Measurements from ENCODE around the gene U2AF1L4.
A peak's percentile ranks its signal among the peaks of the same experiment; 100 is the strongest.
"Not testable (repeated sequence)": the region's sequence is repeated elsewhere in the genome, so short reads cannot be mapped to it uniquely, and the experiment has no call there.

The U2AF1L4 gene

DNA sequence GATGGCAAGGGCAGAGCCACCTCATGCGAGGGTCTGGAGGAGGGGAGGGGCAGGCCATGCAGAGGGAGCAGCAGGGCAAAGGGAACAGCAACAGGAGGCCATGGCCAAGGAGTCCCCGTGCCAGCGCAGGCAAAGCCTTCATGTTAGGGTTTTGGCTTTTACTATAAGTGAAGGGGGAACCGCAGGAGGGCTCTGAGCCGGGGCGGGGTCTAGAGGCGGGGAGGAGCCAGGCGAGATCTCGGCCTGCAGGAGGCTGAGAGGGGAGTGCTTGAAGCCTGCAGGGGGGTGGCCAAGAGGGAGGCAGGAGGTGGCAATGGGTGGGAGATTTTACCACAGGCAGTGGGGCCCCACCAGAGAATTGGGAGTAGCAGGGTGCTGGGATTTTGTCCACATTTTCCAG, 36.4 kb upstream of the U2AF1L4 start:
- DNase-seq (ENCODE audit: extremely low read depth in 1 of 2, low read depth in 1 of 2), result no peak

DNA sequence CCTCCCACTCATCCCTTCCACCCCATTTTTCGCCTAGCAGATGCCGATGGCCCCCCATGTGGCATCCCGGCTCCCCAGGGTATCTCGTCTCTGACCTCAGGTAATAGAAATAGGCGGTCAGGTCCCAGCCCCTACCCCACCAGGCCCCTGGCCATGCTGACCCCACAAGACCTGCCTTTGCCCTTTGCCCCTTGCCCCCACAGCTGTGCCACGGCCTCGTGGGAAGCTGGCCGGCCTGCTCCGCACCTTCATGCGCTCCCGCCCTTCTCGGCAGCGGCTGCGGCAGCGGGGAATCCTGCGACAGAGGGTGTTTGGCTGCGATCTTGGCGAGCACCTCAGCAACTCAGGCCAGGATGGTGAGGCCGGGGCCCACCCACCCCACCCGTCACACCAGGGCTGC, 35.5 kb upstream of the U2AF1L4 start:
- DNase-seq (ENCODE audit: extremely low read depth in 1 of 2, low read depth in 1 of 2), result no peak

DNA sequence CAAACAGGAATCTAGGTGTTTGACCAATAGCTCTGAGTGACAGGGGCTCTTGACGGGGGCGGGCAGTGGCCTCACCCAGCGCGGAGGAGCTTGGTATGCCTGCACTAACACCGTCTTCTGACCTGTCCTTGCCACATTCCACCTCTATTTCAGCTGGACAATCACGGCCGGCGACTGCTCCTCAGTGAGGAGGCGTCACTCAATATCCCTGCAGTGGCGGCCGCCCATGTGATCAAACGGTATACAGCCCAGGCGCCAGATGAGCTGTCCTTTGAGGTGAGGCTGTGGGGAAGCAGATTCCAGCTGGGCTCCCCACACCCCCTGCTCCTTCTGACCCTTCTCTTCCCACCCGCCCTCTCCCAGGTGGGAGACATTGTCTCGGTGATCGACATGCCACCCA, 34.8 kb upstream of the U2AF1L4 start:
- DNase-seq (ENCODE audit: extremely low read depth in 1 of 2, low read depth in 1 of 2), result no peak

DNA sequence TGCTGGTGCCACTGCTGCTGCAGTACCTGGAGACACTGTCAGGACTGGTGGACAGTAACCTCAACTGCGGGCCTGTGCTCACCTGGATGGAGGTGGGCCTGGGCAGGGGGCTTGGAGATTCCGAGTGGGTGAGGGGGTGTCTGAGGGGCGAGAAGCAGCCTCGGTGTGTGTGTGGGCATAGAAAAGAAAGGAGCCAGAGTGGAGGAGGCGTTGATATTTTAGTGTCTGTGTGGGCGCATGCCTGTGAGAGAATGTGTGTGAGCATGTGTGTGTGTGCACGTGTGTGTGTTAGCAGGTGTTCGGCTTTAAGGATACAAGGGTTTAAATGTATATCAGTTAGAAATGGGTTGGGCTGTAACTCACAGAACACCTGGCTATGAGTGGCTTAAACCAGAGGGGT, 33.8 kb upstream of the U2AF1L4 start:
- DNase-seq (ENCODE audit: extremely low read depth in 1 of 2, low read depth in 1 of 2), result no peak

DNA sequence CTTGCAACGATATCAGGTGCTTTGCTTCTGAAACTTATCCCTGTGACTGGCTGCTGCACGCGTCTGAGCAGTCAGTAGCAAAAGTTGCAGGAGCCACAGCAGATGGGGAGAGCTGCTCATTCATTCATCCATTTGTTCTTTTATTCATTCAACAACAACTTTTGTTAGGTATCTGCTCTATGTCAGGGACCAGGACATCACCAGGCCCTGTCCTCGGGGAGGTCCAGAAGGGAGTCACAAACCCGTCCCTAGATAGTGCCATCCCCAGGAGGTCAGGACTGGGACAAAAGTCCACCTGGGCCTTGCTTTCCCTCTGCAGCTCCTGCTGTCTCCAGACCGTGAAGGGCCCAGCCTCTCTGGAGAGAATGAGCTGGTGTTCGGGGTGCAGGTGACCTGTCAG, 32.7 kb upstream of the U2AF1L4 start:
- no peak for DNase-seq (ENCODE audit: extremely low read depth in 1 of 2, low read depth in 1 of 2)

DNA sequence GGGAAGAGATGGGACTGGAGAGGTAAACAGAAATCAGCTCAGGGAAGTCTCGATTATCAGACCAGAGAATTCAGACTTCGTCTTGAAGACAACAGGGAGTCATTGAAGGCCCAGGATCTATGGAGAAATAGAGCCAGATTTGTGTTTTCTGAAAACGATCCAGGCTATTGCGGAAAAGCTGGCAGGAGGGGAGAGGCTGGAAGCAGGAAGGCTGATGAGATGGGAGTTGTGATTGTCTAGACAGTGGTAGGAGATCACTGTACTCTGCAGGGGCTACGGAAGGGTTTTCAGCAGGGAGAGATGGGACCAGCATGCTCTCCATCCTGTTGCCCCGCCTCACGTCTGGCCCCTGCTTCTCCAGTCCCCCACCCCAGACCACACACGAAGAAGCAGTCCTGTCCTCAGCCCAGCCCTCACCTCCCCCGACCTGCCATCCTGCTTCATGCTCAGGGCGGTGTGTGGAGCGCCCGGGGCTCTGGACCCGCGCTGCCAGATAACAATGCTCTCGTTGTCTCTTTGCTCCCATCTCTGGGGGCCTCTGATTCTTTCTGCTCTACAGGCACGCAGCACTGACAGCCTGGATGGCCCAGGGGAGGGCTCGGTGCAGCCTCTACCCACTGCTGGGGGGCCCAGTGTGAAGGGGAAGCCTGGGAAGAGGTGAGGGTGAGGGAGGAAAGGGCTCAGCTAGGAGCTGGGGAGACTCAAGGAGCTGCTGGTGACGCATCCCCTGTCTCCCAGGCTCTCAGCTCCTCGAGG, 32.0 kb upstream of the U2AF1L4 start:
- DNase-seq (ENCODE audit: extremely low read depth in 1 of 2, low read depth in 1 of 2), result no peak

DNA sequence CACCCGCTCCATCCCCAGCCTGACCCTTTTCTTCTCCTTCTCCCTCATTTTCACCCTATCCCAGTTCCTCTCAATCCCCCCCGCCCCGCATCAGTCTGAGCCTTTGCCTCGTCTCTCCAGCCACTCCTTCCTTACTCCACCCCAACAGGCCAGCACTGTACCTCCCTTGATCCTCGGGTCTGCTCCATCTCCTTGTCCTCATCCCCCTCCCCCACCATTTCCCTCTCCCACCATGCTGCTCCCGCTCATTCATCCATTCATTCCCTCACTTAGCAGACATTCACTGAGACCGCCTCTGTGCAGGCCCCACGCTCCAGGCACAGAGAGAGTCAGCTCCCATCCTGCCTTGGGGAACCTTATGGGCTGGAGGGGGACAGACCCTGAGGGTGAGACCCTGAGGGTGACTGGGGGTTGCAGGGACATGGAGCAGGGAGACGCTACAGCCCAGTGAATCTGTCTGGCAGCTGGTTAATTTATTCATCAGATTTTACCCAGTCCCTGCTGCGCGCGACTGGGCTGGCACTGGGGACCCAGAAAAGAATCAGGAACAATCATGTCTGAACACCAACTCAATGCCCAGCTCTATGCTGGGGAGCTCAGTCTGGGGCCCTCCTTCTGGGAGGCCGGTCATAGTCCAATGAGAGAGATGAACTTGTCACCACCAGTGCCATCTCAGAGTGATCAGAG, 31.0 kb upstream of the U2AF1L4 start:
- no peak for DNase-seq (ENCODE audit: extremely low read depth in 1 of 2, low read depth in 1 of 2)

DNA sequence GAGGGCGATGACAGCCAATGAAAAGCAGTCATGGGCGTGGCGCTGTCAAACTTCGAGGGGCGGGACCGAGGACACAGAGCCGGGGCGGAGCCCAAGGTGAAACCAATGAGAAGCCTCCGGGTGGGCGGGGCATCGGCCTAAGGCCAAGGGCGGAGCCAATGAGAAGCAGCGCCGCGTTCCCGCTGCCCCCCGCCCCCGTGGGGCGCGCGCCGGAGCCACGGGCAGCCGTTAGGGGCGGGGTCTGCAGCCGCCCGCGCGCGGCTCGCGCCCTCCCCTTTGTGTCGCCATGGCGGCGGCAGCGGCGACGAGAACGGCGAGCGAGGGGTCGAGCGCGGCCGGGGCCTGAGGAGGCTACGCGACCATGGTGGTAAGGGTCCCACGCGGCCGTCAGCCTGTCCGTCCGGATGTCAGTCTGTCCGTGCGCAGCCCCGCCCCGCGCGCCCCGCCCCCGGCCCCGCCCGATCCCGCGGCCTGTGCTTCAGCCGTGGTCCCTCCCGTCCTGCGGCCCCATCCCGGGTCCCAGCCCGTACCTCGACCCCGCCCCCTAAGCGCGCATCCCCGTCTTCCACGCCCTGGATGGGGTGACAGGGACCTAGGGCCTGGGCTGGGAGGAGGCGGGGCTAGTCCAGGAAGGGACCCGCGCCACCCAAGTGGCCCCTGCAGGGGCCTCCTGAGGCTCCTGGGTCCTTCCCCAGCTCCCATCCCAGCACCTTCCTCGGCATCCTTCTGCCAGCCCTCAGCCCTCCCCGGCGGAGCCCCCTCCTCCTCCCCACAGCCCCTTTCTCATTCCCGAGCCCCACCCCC, 30.3 kb upstream of the U2AF1L4 start, which contains the start of gene ARHGAP33:
ARHGAP33 (plus strand) TSS at position 267 of the 804 bp plus-strand sequence; CDS start at position 362, 95 bp downstream.
- DNase-seq (ENCODE audit: extremely low read depth in 1 of 2, low read depth in 1 of 2), result peak; percentile 95 to 100

DNA sequence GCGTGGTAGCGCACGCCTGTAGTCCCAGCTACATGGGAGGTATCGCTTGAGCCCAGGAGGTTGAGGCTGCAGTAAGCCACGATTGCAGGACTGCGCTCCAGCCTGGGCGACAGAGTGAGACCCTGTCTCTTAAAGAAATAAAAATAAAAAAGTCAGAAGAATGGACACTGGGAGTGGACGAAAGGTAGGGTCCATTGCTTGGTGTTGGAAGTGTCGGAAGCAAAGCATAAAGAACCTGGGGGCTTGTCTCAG, 29.8 kb upstream of the U2AF1L4 start:
- no peak for DNase-seq (ENCODE audit: extremely low read depth in 1 of 2, low read depth in 1 of 2)

DNA sequence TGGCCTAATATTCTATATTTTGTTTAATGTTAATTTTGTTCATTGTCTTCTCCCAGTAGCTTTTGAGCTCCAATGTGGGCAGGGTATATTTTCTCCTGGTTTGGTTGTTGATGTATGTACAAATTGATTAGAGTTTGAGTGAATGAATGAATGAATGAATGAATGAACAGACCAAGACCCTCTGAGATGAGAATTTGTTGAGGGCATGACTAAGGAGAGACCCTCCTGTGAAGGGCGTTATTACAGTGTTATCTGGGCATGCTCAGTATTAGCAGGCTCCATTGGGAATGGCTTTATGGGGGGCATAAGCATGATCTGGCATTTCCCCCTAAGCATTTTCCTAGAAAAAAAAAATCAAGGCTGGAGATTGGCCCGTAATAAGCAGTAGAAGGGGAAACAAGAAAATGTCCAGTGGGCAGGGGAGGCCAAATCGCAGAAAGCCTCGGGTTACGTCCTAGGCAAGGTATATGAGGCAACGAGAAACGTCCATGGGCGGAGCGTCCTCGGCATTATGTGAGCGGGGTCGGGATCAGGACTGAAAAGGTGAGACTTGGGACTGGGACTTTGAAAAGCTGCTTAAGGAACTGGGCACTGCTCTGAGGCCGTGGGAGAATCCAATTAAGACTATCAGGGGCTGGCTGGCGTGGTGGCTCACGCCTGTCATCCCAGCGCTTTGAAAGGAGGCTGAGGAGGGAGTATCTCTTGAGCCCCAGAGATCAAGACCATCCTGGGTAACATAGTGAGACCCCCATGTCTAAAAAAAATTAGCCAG, 29.2 kb upstream of the U2AF1L4 start:
- DNase-seq (ENCODE audit: extremely low read depth in 1 of 2, low read depth in 1 of 2), result no peak

DNA sequence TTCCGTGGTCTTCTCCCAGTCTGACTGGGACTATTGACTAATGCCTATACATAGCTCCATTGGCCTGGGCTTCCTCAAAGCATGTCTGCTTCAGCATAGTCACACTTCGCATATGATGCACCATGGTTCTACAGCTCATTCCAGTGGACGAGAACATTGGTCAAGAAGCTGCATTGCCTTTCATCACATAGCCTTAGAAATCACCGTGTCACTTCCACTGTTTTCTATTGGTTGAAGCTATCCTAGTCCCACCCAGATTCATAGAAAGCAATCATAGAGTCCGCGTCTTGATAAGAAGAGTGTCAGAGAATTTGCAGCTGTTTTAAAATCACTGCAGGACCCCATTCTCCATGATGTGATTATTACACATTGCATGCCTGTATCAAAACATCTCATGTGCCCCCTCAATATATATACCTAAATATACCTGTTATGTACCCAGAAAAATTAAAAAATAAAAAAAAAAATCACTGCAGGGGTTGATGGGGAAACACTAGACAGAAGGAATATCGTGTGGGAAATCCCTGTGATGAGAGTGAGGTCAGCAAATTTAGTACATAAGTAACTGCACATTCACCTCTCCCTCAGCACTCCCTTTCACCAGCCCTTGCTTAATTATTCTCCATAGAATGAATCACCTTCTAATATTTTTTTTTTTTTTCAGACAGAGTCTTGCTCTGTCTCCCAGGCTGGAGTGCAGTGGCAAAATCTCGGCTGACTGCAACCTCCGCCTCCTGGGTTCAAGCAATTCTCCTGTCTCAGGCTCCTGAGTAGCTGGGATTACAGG, 28.0 kb upstream of the U2AF1L4 start:
- no peak for DNase-seq (ENCODE audit: extremely low read depth in 1 of 2, low read depth in 1 of 2)

DNA sequence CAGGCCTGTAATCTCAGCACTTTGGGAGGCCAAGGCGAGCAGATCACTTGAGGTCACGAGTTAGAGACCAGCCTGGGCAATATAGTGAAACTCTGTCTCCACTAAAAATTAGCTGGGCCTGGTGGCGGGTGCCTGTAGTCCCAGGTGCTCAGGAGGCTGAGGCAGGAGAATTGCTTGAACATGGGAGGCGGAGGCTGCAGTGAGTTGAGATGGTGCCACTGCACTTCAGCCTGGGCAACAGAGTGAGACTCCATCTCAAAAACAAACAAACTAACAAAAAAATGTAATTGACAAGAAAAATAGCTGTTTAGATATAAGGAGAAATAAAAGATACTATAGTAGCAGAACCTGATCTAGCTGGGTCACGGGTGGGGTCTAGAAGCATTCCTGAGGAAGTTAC, 27.1 kb upstream of the U2AF1L4 start:
- DNase-seq (ENCODE audit: extremely low read depth in 1 of 2, low read depth in 1 of 2), result not testable (repeated sequence)

DNA sequence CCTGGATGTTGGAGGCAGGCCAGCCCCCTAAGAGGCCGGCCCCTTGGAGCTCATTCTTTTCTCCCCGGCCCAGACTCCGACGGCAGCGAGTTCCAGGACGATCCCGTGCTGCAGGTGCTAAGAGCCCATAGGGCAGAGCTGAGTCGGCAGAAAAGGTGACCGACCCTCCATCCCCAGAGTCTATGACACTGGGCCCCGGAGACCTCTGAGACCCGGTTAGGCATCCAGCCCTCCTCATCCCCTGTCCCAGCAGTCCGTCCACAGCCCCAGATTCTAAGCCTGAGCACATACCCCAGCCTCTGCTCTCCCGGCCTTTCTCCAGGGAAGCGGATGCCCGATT, 22.8 kb upstream of the U2AF1L4 start:
- no peak for DNase-seq (ENCODE audit: extremely low read depth in 1 of 2, low read depth in 1 of 2)

DNA sequence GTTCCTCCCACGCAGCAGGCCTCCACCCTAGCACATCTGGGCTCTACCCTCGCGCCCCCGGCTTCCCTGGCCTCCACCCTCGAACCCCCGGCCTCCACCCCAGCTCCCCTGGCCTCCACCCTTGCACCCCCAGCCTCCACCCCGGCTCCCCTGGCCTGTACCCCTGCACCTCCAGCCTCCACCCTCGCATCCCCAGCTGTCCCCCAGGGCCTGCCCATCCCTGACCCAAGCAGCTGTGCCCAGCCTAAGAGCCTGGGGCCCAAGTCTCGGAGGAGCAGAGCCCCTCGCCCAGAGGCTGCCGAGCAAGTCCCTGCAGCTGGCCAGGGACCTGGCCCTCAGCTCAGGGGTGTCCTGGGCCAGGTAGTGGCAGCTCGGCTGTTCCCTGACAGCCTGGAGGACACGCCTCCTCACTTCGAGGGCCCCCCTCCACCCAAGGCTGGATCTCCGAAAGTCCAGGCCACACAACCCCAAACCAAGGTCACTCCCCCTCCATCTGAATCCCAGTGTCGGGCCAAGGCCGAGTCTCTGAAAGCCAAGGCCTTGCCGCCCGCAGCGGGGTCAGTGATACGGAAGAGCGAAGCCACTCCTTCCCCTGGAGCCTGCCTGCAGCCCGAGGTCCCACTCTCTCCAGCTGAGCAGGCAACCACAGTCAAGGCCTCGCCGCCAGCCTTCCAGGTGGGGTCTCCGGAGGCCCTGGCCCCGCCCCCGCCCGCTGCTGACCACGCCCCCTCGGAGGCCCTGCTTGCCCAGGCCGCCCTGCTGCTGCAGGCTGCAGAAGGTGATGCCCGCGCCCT, 22.3 kb upstream of the U2AF1L4 start:
- no peak for DNase-seq (ENCODE audit: extremely low read depth in 1 of 2, low read depth in 1 of 2)

DNA sequence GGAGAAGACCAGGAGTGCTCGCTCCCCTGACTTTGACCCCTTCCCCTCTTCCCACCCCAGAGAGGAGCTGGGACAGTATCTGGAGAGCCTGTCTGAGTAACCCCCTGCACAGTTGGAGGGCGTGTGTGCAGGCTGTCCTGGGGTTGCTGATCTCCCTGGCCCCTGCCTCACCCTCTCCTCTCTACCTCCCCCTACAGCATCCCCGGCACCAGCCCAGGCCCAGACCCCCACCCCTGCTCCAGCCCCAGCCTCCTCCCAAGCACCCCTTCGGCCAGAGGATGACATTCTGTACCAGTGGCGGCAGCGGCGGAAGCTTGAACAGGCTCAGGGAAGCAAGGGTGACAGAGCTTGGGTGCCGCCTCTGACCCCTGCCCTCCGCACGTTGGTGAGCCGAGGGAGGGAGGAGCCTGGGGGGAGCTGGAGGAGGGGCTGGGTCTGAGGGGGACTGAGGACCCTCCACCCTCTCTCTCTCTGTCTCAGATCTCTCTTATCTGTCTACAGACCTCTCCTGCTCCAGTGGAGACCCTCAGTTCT, 21.4 kb upstream of the U2AF1L4 start:
- DNase-seq (ENCODE audit: extremely low read depth in 1 of 2, low read depth in 1 of 2), result no peak

DNA sequence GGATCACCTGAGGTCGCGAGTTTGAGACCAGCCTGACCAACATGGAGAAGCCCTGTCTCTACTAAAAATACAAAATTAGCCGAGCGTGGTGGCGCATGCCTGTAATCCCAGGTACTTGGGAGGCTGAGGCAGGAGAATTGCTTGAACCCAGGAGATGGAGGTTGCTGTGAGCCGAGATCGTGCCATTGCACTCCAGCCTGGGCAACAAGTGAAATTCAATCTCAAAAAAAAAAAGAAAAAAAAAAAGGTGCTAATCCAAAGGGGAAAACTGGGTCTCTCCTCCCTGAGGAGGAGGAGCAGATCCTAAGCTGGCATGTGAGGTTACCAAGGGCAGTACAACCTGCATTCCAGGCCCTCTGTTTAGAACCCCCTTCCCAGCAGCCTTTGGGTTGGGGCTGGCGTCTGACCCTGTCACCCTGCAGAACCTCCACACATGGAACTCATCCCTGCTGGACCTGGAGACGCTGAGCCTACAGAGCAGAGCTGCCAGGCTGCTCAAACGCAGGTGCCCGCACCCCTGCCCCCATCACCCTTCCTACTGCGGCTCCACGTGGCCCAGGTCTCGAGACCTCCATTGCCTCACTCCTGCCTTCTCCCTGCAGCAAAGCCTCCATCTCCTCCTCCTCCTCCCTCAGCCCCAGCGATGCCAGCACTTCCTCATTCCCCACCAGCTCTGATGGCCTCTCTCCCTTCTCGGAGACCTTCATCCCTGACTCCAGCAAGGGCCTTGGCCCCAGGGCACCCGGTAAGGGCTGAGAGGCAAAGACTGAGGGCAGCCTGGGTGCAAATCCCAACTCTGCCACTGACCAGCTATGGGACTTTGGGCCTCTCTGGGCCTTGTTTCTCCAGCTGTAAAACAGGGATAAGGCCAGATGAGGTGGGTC, 19.5 kb upstream of the U2AF1L4 start:
- DNase-seq (ENCODE audit: extremely low read depth in 1 of 2, low read depth in 1 of 2), result no peak

DNA sequence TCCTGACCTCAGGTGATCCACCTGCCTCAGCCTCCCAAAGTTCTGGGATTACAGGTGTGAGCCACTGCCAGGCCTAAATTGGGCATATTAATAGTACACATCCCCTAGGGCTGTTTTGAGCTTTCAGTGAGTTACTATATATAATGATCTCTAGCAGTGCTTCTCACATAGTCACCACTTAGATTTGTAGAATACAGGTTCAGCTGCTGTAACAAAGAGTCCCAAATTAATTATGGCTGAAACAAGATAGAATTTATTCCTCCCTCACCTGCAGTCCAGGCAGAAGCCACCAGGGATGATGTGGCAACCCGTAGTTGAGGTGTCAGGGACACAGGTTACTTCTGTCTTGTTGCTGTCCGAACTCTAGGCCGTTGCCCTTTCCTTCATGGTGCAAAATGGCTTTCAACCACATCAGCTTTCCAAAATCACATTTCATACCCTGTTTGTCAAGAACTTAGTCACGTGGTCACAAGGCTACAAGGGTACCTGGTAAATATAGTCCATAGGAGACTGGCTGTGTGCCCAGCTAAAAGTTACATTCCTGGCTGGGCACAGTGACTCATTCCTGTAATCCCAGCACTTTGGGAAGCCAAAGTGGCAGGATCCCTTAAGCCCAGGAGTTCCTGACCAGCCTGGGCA, 15.6 kb upstream of the U2AF1L4 start:
- DNase-seq (ENCODE audit: extremely low read depth in 1 of 2, low read depth in 1 of 2), result no peak

DNA sequence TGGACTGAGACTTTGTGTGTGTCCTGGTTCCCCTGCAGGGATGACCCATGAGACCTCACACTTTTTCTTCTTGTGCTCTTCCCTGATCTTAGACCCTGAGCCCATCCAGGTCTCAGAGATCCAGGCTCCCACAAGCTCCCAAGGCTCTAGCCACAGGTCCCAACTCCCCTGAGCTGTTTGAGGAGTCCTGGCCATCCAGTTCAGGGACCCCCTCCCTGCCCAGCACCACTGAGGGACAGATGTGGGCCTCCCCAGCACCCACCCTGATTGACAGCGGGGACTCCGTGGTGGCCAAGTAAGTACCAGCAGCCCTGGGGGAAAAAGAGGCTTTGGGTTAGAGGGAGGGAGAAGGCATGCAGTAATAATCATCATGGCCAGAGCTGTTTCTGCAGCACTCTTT, 14.5 kb upstream of the U2AF1L4 start:
- no peak for DNase-seq (ENCODE audit: extremely low read depth in 1 of 2, low read depth in 1 of 2)
